GM23248 (cell line): ENCODE measurements around the gene AMN1. TPM values are rescaled to one million over a fixed set of nuclear protein-coding genes. Genes with fewer than 3 reads are reported as not detected.
"Not testable (repeated sequence)": the region's sequence is repeated elsewhere in the genome, so short reads cannot be mapped to it uniquely, and the experiment has no call there.

ENCODE experiments used
- DNase-seq: peaks from one replicate; pipeline ENCODE4 v3.0.0-alpha.2; 2015
- H2AFZ ChIP-seq: fragments of 200-600 bp; sonication (generic); 2 replicates; pipeline ENCODE4 v1.6.1; 2016; ENCODE audit warnings: antibody characterized with exemption
- H3F3A ChIP-seq: fragments of 200-600 bp; sonication (generic); 2 replicates; pipeline ENCODE4 v1.6.1; 2016; ENCODE audit warnings: mild to moderate bottlenecking, antibody characterized with exemption, mixed run types; ENCODE audit not compliant: insufficient read depth
- H3K27ac ChIP-seq: fragments of 200-600 bp; sonication (generic); 2 replicates; pipeline ENCODE4 v1.5.1; 2016; ENCODE audit warnings: mild to moderate bottlenecking
- H3K27me3 ChIP-seq: fragments of 200-600 bp; sonication (generic); replicated peaks from 2 replicates; pipeline ENCODE4 v1.6.1; 2016; ENCODE audit warnings: mild to moderate bottlenecking; ENCODE audit not compliant: insufficient read depth
- H3K36me3 ChIP-seq: fragments of 200-600 bp; sonication (generic); 2 replicates; pipeline ENCODE4 v1.6.1; 2016; ENCODE audit warnings: low read depth, mild to moderate bottlenecking
- H3K4me1 ChIP-seq: fragments of 200-600 bp; sonication (generic); 2 replicates; pipeline ENCODE4 v1.6.1; 2016; ENCODE audit warnings: mild to moderate bottlenecking; ENCODE audit not compliant: insufficient read depth
- H3K4me2 ChIP-seq: fragments of 200-600 bp; sonication (generic); one replicate; pipeline ENCODE4 v1.6.1; 2016; ENCODE audit warnings: mild to moderate bottlenecking; ENCODE audit not compliant: unreplicated experiment
- H3K4me3 ChIP-seq: fragments of 200-600 bp; sonication (generic); 2 replicates; pipeline ENCODE4 v1.5.1; 2016; ENCODE audit warnings: mild to moderate bottlenecking
- H3K79me2 ChIP-seq: fragments of 200-600 bp; sonication (generic); 2 replicates; pipeline ENCODE4 v1.6.1; 2016; ENCODE audit warnings: mild to moderate bottlenecking; ENCODE audit not compliant: insufficient read depth
- H3K9ac ChIP-seq: fragments of 200-600 bp; sonication (generic); 2 replicates; pipeline ENCODE4 v1.6.1; 2016; ENCODE audit warnings: mild to moderate bottlenecking
- H3K9me2 ChIP-seq: fragments of 200-600 bp; sonication (generic); 2 replicates; pipeline ENCODE4 v1.6.1; 2016; ENCODE audit warnings: mixed run types, mild to moderate bottlenecking, moderate library complexity; ENCODE audit not compliant: insufficient read depth
- H3K9me3 ChIP-seq: fragments of 200-600 bp; sonication (generic); one replicate; pipeline ENCODE4 v1.6.1; 2017; ENCODE audit warnings: low read depth
- H4K20me1 ChIP-seq: fragments of 200-600 bp; sonication (generic); 2 replicates; pipeline ENCODE4 v1.6.0; 2016; ENCODE audit not compliant: insufficient read depth
- EZH2 ChIP-seq: fragments of 200-600 bp; sonication (generic); IDR thresholded peaks from 2 replicates; pipeline ENCODE4 v1.6.1; 2018; ENCODE audit warnings: antibody characterized with exemption, mild to moderate bottlenecking; ENCODE audit not compliant: insufficient read depth, poor library complexity, severe bottlenecking
- EZH2phosphoT487 ChIP-seq: fragments of 200-600 bp; sonication (generic); IDR thresholded peaks from 2 replicates; pipeline ENCODE4 v1.6.1; 2018; ENCODE audit warnings: antibody characterized with exemption, moderate library complexity, mild to moderate bottlenecking, low read depth; ENCODE audit not compliant: insufficient read depth
- WGBS, 2 experiments: methylation state at CpG; one replicate each; pipeline ENCODE4 v1.1.6; 2015 to 2017; ENCODE audit warnings: low lambda C conversion rate in 2 of 2, low coverage in 1 of 2; ENCODE audit errors: missing lambda C conversion rate in 2 of 2; 5-methylcytosine and 5-hydroxymethylcytosine counted together
- in situ Hi-C: fragments of 300-500 bp; cut with MboI; formaldehyde crosslinking; loops from 2 replicates; pipeline ENCODE4 v1.15.0; 2020
- polyA plus RNA-seq: library from polyadenylated mRNA; unstranded; fragments of >200 nt; fragmentation: Nextera tagmentation; extraction: Ambion mirVana; gene quantifications from 2 replicates; pipeline ENCODE4 v1.2.1, GENCODE V29; 2016
- total RNA-seq: library from RNA; depleted of rRNA; stranded (reverse); fragments of >200 nt; shearing (Covaris generic); gene quantifications from 2 replicates; pipeline ENCODE4 v1.2.3, GENCODE V29; 2014

The AMN1 gene
- total and polyA plus RNA-seq, 2 experiments from 2014 or later = 5.0 to 5.7 TPM

- Histone ChIP-seq H3K27me3 (no peaks in the 10 kb centered on the region), H3K9me3 (no peaks in the 10 kb centered on the region), H2AFZ (no peak overlapping the region), H3K9me2 (no peaks in the 10 kb centered on the region), H3F3A (peaks cover 23% of the 10 kb centered on the region), H3K4me2 (peak overlapping the region; percentile 22), H3K4me1 (peaks cover 27% of the 10 kb centered on the region), H3K36me3 (no peaks in the 10 kb centered on the region), H4K20me1 (no peaks in the 10 kb centered on the region), H3K27ac (peak overlapping the region; percentile 75), H3K4me3 (0 out of 2 replicates have a peak overlapping the region, but pooled peaks have one; percentile 14), H3K79me2 (no peaks in the 10 kb centered on the region), H3K9ac (no peak overlapping the region)
- in situ Hi-C loops = no loop called here
- WGBS, 2 experiments = 9 to 17% methylated on average over 5 of the region's 5 CpGs
- DNase-seq = peak; percentile 96
- TF ChIP-seq EZH2 = no peak
- 0 out of 2 replicates have a peak, but pooled peaks have one; percentile 20 for TF ChIP-seq EZH2phosphoT487
Measured at GRCh38 chr12:31749024-31749704, 20.3 kb upstream of the AMN1 start.

DNA sequence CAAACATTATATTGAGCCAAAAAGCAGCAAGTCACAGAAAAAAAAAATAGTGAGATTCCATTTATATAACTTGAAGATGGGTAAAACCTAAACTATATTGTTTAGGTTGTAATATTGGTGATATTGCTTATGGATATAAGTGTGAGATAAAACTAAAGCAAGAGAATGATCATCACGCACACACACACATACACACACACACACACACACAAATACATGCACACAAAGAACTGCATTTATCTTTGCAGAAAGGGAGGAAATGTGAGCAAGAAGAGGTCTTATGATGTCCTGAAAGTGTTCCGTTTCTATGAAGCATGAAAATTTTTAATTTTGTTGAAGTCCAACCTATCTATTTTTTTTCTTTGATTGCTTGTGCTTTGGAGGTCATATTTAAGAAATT is 16.4 kb upstream of the AMN1 start:
- no peaks in the 10 kb centered on the region for H3K9me3 ChIP-seq
- 93 to 99% methylated on average over 2 of the region's 2 CpGs for WGBS, 2 experiments
- H2AFZ ChIP-seq = no peak overlapping the region
- H3F3A ChIP-seq = peaks cover 23% of the 10 kb centered on the region
- peaks cover 21% of the 10 kb centered on the region for H3K4me1 ChIP-seq
- H3K27ac ChIP-seq = no peak overlapping the region
- H3K9ac ChIP-seq = no peak overlapping the region
- in situ Hi-C loops = no loop called here
- no peaks in the 10 kb centered on the region for H3K79me2 ChIP-seq
- no peak overlapping the region for H3K4me3 ChIP-seq
- no peaks in the 10 kb centered on the region for H3K9me2 ChIP-seq
- H3K4me2 ChIP-seq = no peak overlapping the region
- no peaks in the 10 kb centered on the region for H4K20me1 ChIP-seq
- TF ChIP-seq EZH2phosphoT487 (no peak), EZH2 (no peak)
- no peak for DNase-seq
- H3K36me3 ChIP-seq = no peaks in the 10 kb centered on the region
- no peaks in the 10 kb centered on the region for H3K27me3 ChIP-seq

- WGBS, 2 experiments = 84 to 91% methylated on average over 4 of the region's 4 CpGs
- not testable (repeated sequence) for H3K79me2 ChIP-seq
Measured at GRCh38 chr12:31744363-31744762, 15.5 kb upstream of the AMN1 start.

DNA sequence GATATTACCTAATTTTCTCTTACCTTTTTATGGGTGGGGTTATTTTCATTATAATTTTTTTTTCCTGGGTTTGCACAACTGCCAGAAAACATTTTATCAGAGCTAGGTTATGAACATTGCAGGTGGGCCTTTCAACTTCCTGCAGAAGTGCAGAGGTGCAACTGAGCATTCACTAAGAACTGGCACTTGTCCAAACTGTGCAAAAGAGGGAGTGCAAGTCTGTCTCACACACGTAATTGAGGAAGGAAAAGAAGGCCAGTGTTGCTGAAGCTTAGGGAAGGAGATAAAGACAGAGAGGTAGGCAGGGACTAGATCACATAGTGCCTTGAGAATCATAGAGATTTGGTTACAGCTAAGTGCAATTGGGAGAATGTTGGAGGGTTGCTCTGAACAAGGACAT is 14.1 kb upstream of the AMN1 start:
- 41 to 52% methylated on average over 1 of the region's 1 CpG for WGBS, 2 experiments
- in situ Hi-C loops = no loop called here
- Histone ChIP-seq H3F3A (peaks cover 12% of the 10 kb centered on the region; the same call in 1 of the 2 replicates), H2AFZ (no peak overlapping the region), H3K9me3 (no peaks in the 10 kb centered on the region), H3K4me3 (no peak overlapping the region), H3K36me3 (no peaks in the 10 kb centered on the region), H3K9ac (no peak overlapping the region), H3K27ac (no peak overlapping the region), H3K79me2 (no peaks in the 10 kb centered on the region), H4K20me1 (no peaks in the 10 kb centered on the region), H3K9me2 (no peaks in the 10 kb centered on the region), H3K4me2 (no peak overlapping the region), H3K27me3 (no peaks in the 10 kb centered on the region), H3K4me1 (peaks cover 17% of the 10 kb centered on the region)
- no peak for DNase-seq
- TF ChIP-seq EZH2 (no peak), EZH2phosphoT487 (no peak)

More at GRCh38 chr12:31744363-31744762, 15.5 kb upstream of the AMN1 start:
- H3K4me2 ChIP-seq, H2AFZ ChIP-seq, H3K27ac ChIP-seq, H3K36me3 ChIP-seq, H3K27me3 ChIP-seq, H3K9ac ChIP-seq, in situ Hi-C loops, H3K9me3 ChIP-seq, H3K4me3 ChIP-seq, H3K9me2 ChIP-seq, H4K20me1 ChIP-seq, DNase-seq: not testable (repeated sequence)
- Histone ChIP-seq H3F3A (peaks cover 21% of the 10 kb centered on the region), H3K4me1 (peaks cover 21% of the 10 kb centered on the region)
